Activated naive CD4-positive, alpha-beta T cell treated with anti-CD3 and anti-CD28 coated beads, Interleukin-2, amount 10 ng/mL, durations not matched to agents 7 days and 5 days (primary cell): Measurements from ENCODE around the gene SEC14L3.

Source experiments
- CTCF ChIA-PET: fragments of 350-600 bp; sonication (Branson Sonifier 250); formaldehyde crosslinking; loops from one replicate; lab custom pipeline; 2021; ENCODE audit warnings: antibody characterized with exemption; lab: Charles Lee
- DNase-seq: peaks from one replicate; pipeline ENCODE4 v3.0.0-alpha.2; 2020
- H3K27ac Mint-ChIP-seq: one replicate; pipeline ENCODE4 v1.8.0; 2021; ENCODE audit warnings: mild to moderate bottlenecking, moderate library complexity, mixed read lengths
- H3K27me3 Mint-ChIP-seq: one replicate; pipeline ENCODE4 v1.8.0; 2021; ENCODE audit warnings: mild to moderate bottlenecking, mixed read lengths
- H3K36me3 Mint-ChIP-seq: one replicate; pipeline ENCODE4 v1.8.0; 2021; ENCODE audit warnings: mixed read lengths
- H3K4me1 Mint-ChIP-seq: one replicate; pipeline ENCODE4 v1.8.0; 2021; ENCODE audit warnings: mixed read lengths
- H3K4me3 Mint-ChIP-seq: one replicate; pipeline ENCODE4 v1.8.0; 2021; ENCODE audit warnings: mild to moderate bottlenecking, moderate library complexity, mixed read lengths
- H3K9me3 Mint-ChIP-seq: one replicate; pipeline ENCODE4 v1.8.0; 2021; ENCODE audit warnings: mixed read lengths

The SEC14L3 gene

GRCh38 chr22:30430933-30431332 is 40.9 kb downstream of the SEC14L3 start:
- Mint-ChIP-seq H3K9me3 (peaks cover 10% of the 10 kb centered on the region), H3K4me3 (no peak overlapping the region), H3K27me3 (peaks cover under 1% of the 10 kb centered on the region), H3K4me1 (peaks cover 37% of the 10 kb centered on the region), H3K27ac (no peak overlapping the region), H3K36me3 (peaks cover 49% of the 10 kb centered on the region)
- no peak for DNase-seq
- CTCF ChIA-PET = interaction anchor here (1.3 to 1.6 kb wide), 2 partner anchors 39 to 40 kb away, joined by 3 to 7 read pairs; no protein-coding TSS in a partner anchor

- Mint-ChIP-seq H3K4me1 (peaks cover 34% of the 10 kb centered on the region), H3K9me3 (peaks cover 2% of the 10 kb centered on the region)
Measured at GRCh38 chr22:30429887-30430286, 41.9 kb downstream of the SEC14L3 start.

DNA sequence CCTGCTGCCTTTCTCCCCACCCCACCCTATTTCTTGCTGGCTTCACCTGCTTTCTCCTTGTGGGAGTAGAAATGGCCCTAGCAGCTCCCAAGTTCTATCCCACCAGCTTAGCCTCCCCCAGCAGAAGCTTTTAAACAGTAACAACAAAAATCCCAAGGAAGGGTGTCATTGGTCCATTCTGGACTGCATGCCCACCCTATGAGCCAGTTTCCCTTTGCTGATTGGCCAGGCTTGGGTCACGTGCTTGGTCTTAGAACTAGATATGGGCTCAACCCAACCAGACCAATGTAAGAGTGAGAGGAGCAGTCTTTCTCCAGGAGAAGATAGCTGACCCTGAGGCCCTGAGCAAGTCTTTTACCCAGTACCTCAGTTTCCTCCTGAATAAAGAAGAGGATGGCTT is 43.9 kb downstream of the SEC14L3 start:
- Mint-ChIP-seq H3K27me3 (no peaks in the 10 kb centered on the region), H3K4me1 (peaks cover 38% of the 10 kb centered on the region), H3K4me3 (no peak overlapping the region), H3K36me3 (peaks cover 38% of the 10 kb centered on the region), H3K9me3 (no peaks in the 10 kb centered on the region), H3K27ac (no peak overlapping the region)
- no peak for DNase-seq
- CTCF ChIA-PET = interaction anchor here (0.9 to 1.8 kb wide), 7 partner anchors 31 to 141 kb away, joined by 3 to 6 read pairs (median 3); partner anchors contain the start of genes CASTOR1, RNF215 and SEC14L2

More at GRCh38 chr22:30429887-30430286, 41.9 kb downstream of the SEC14L3 start:
- Mint-ChIP-seq H3K27me3 (no peaks in the 10 kb centered on the region), H3K36me3 (peaks cover 42% of the 10 kb centered on the region), H3K27ac (no peak overlapping the region), H3K4me3 (no peak overlapping the region)
- CTCF ChIA-PET = interaction anchor here (1.6 kb wide), 1 partner anchor 38 kb away, joined by 3 read pairs; no protein-coding TSS in a partner anchor
- no peak for DNase-seq

DNA sequence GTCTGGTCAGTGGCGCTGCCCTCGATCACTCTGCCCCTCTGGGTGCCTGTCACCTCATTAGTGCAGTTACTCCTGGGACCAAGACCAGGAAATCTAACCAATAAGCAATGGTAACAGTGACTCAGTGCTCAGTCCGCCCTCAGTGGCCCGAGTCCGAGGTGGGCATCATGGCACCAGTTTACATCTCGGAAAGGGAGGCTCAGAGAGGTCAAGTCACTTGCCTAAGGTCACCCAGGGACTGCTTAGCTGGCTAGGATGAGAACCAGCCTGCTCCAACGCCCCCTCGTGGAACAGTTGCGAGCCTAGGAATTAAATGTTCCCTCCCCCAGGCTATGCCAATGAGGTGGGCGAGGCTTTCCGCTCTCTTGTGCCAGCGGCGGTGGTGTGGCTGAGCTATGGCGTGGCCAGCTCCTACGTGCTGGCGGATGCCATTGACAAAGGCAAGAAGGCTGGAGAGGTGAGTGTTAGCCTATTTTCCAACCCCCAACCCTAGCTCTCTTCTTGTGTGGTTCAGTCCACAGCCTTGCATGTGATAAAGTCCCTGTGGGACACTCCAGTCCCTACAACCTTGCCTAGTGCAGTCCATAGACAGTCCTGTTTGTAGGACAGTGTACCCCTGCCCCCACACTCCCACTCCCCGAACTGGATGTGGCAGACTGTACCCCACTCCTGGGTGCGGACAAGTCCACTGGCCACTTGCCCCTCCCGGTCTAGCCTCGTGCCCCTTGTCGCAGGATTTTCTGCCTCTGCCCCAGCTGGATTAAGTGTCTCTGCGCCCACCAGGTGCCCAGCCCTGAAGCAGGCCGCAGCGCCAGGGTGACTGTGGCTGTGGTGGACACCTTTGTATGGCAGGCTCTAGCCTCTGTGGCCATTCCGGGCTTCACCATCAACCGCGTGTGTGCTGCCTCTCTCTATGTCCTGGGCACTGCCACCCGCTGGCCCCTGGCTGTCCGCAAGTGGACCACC is 45.1 kb downstream of the SEC14L3 start:
- CTCF ChIA-PET = interaction anchor here (0.6 to 6.0 kb wide), 14 partner anchors 8 to 180 kb away, joined by 3 to 81 read pairs (median 4); partner anchors contain the start of genes CASTOR1, RNF215, SEC14L2 and TCN2
- peak overlapping the region; percentile 98 for H3K4me3 Mint-ChIP-seq
- H3K4me1 Mint-ChIP-seq = peaks cover 50% of the 10 kb centered on the region
- no peaks in the 10 kb centered on the region for H3K27me3 Mint-ChIP-seq
- H3K27ac Mint-ChIP-seq = peak overlapping the region; percentile 95
- H3K9me3 Mint-ChIP-seq = no peaks in the 10 kb centered on the region
- DNase-seq = peak; percentile 93
- peaks cover 48% of the 10 kb centered on the region for H3K36me3 Mint-ChIP-seq

DNA sequence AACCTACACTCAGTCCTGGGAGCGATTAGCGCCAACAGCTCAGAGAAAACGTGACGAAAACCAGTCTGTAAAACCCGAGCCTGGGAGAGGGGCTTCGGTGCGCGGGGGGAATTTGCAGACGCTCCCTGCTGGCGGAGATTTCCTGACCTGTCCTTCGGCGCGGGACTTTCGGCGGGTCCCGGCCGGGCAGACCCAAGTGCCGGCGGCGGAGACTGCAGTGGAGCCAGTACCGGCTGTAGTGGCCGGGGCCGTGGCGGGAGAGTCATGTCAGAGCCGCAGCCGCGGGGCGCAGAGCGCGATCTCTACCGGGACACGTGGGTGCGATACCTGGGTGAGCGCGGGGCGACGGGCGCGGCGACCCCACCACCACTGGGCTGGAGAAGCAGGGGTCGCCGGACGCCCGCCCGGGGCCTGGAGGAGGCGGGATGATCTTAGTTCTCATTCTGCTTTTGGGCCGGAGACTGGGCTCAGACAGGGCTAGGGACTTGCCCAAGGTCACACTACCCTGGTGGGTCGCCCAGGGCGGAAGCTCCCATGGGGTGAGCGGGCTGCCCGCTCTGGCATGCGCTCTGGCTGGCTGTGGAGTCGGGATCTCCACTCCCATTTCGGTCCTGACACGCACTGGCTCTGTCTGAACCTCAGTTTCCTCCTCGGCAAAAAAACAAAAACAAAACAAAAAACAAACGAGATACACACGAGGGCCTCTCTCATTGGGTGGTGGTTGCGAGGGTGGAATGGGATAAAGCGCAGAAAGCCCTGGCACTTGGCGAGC is 46.0 kb downstream of the SEC14L3 start, which contains the start of gene MTFP1:
Gene MTFP1 (plus strand): TSS at position 153 of the 772 bp plus-strand sequence. CDS start 112 bp downstream, at position 265.
- CTCF ChIA-PET = interaction anchor here (0.8 to 6.0 kb wide), 14 partner anchors 9 to 181 kb away, joined by 3 to 81 read pairs (median 6); partner anchors contain the start of genes SEC14L2 and TCN2
- Mint-ChIP-seq H3K27me3 (no peaks in the 10 kb centered on the region), H3K27ac (peak within 1 kb of the TSS; percentile 98), H3K4me1 (peaks cover 59% of the 10 kb centered on the region), H3K9me3 (no peaks in the 10 kb centered on the region), H3K4me3 (peak within 1 kb of the TSS; percentile 98), H3K36me3 (peaks cover 50% of the 10 kb centered on the region)
- DNase-seq = peak; percentile 64

- peak overlapping the region; percentile 95 for H3K27ac Mint-ChIP-seq
- no peak for DNase-seq
- no peaks in the 10 kb centered on the region for H3K27me3 Mint-ChIP-seq
- peaks cover 63% of the 10 kb centered on the region for H3K4me1 Mint-ChIP-seq
- CTCF ChIA-PET = interaction anchor here (0.8 to 6.0 kb wide), 6 partner anchors 9 to 33 kb away, joined by 5 to 81 read pairs (median 10); partner anchors contain the start of gene SEC14L2
- peak overlapping the region; percentile 98 for H3K4me3 Mint-ChIP-seq
- peaks cover 54% of the 10 kb centered on the region for H3K36me3 Mint-ChIP-seq
- no peaks in the 10 kb centered on the region for H3K9me3 Mint-ChIP-seq
Measured at GRCh38 chr22:30425327-30425615, 46.5 kb downstream of the SEC14L3 start.

DNA sequence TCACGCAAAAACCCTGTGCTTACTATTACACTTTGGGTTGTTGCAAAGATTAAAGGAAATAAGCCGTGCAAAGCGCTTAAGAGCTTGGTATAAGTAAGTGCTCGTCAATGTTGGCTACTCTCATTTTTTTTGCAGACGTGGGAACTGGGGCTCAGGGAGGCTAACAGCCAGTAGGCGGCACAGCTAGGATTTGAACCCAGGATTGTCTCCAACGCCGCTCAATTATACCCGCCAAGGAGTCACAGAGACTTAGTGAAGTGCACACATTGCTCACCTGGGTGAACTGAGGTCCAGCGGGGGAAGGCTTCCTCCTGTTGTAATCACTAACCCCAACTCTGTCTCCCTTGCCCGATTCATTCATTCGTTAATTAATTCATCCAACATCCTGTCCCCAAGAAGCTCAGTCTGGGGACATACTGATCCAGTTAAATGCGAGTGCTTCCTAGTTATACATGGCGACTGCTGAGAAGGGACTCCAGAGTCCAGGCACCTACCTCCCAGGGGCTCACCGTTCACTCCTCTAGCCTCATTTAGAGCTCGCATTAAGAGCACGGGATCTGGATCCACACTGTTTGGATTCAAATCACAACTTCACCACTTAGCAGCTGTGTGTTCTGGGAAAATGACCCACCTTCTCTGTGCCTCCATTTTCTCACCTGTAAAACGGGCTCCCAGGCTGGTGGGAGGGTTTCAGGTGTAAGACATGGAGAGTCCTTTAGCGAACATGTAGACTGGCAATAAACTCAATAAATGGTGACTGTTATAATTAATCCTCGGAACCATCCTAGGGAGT is 47.1 kb downstream of the SEC14L3 start:
- Mint-ChIP-seq H3K4me3 (peak overlapping the region; percentile 98), H3K36me3 (peaks cover 54% of the 10 kb centered on the region), H3K4me1 (peaks cover 64% of the 10 kb centered on the region), H3K27me3 (no peaks in the 10 kb centered on the region), H3K27ac (peak overlapping the region; percentile 98), H3K9me3 (no peaks in the 10 kb centered on the region)
- DNase-seq = peak; percentile 38
- CTCF ChIA-PET = interaction anchor here (0.7 to 6.0 kb wide), 10 partner anchors 10 to 139 kb away, joined by 3 to 81 read pairs (median 10); partner anchors contain the start of genes CASTOR1 and SEC14L2

GRCh38 chr22:30423959-30424533 is 47.8 kb downstream of the SEC14L3 start:
- CTCF ChIA-PET = interaction anchor here (0.9 to 6.0 kb wide), 8 partner anchors 10 to 136 kb away, joined by 4 to 81 read pairs (median 10); partner anchors contain the start of gene CASTOR1
- Mint-ChIP-seq H3K27me3 (no peaks in the 10 kb centered on the region), H3K27ac (peak overlapping the region; percentile 98), H3K9me3 (no peaks in the 10 kb centered on the region), H3K4me3 (peak overlapping the region; percentile 98), H3K4me1 (peaks cover 64% of the 10 kb centered on the region), H3K36me3 (peaks cover 56% of the 10 kb centered on the region)
- DNase-seq = peak; percentile 99

GRCh38 chr22:30423301-30423958 is 48.4 kb downstream of the SEC14L3 start:
- peaks cover 53% of the 10 kb centered on the region for H3K36me3 Mint-ChIP-seq

DNA sequence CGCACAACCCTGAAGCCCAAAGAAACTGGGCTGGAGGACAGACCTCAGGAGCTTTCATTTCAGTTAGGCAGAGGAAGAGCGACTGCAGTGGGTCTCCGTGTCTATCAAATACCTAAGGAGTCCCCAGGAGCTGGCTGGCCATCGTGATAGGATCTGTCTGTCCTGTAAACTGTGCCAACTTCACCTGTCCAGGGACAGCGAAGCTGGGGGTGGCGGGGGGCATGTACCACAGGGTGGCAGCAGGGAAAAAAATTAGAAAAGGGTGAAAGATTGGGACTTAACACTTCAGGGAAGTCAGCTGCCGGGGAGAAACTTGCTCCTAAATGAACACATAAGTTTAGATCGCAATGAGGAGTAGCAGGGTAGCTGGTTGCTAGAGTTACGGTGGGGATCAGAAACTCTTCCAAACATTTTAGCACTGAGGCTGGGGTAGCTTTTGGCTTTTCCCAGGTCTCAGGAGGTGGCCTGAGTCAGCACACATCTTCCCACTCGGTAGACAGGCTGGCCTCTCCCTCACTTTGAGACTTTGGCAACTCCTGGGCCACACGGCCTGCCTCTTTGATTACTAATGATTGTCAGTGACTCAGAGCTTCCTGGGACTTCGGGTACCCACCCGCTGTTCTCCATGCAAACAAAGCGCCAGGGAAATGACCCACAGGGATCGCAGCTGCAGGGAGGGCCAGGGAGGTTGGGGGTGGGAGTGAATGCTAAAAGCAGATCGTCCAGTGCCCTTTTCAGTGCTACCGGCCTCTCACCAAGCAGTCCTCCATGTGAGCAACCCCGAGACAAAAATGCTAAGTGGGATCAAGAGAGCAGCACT is 49.1 kb downstream of the SEC14L3 start:
- CTCF ChIA-PET = interaction anchor here (1.4 to 6.0 kb wide), 5 partner anchors 16 to 135 kb away, joined by 3 to 81 read pairs (median 11); partner anchors contain the start of genes CASTOR1 and RNF215
- H3K36me3 Mint-ChIP-seq = peaks cover 53% of the 10 kb centered on the region
- DNase-seq = peak; percentile 36
- H3K9me3 Mint-ChIP-seq = no peaks in the 10 kb centered on the region
- peaks cover 61% of the 10 kb centered on the region for H3K4me1 Mint-ChIP-seq
- H3K4me3 Mint-ChIP-seq = peak overlapping the region; percentile 98
- peak overlapping the region; percentile 98 for H3K27ac Mint-ChIP-seq
- no peaks in the 10 kb centered on the region for H3K27me3 Mint-ChIP-seq

More at GRCh38 chr22:30423301-30423958, 48.4 kb downstream of the SEC14L3 start:
- Mint-ChIP-seq H3K9me3 (no peaks in the 10 kb centered on the region), H3K4me1 (peaks cover 64% of the 10 kb centered on the region), H3K4me3 (peak overlapping the region; percentile 98), H3K27me3 (no peaks in the 10 kb centered on the region), H3K27ac (peak overlapping the region; percentile 98)
- CTCF ChIA-PET = interaction anchor here (0.9 to 6.0 kb wide), 8 partner anchors 9 to 135 kb away, joined by 4 to 81 read pairs (median 10); partner anchors contain the start of genes CASTOR1 and RNF215
- DNase-seq = peak; percentile 61

- CTCF ChIA-PET = interaction anchor here (1.0 to 6.0 kb wide), 7 partner anchors 12 to 134 kb away, joined by 3 to 81 read pairs (median 3); partner anchors contain the start of genes CASTOR1 and RNF215
- Mint-ChIP-seq H3K36me3 (peaks cover 52% of the 10 kb centered on the region), H3K27ac (peak overlapping the region; percentile 98), H3K4me1 (peaks cover 55% of the 10 kb centered on the region), H3K9me3 (no peaks in the 10 kb centered on the region), H3K4me3 (peak overlapping the region; percentile 98), H3K27me3 (no peaks in the 10 kb centered on the region)
- no peak for DNase-seq
Measured at GRCh38 chr22:30421695-30422480, 49.9 kb downstream of the SEC14L3 start.
